Parathyroid adenoma (tissue), 2 donors: ENCODE measurements around the gene WDR43.

Source experiments
- H2AFZ ChIP-seq: fragments of 300-600 bp; sonication (generic); one replicate; pipeline ENCODE4 v1.7.0; 2017; ENCODE audit warnings: antibody characterized with exemption, mild to moderate bottlenecking
- H3K27ac ChIP-seq: fragments of 300-600 bp; sonication (generic); one replicate; pipeline ENCODE4 v1.7.0; 2017
- H3K27me3 ChIP-seq: fragments of 300-600 bp; sonication (generic); one replicate; pipeline ENCODE4 v1.7.0; 2017; ENCODE audit warnings: low read length; ENCODE audit not compliant: control insufficient read depth, insufficient read depth
- H3K36me3 ChIP-seq: fragments of 300-600 bp; sonication (generic); one replicate; pipeline ENCODE4 v1.7.0; 2017; ENCODE audit warnings: low read length; ENCODE audit not compliant: control insufficient read depth, insufficient read depth
- H3K4me1 ChIP-seq: fragments of 300-600 bp; sonication (generic); one replicate; pipeline ENCODE4 v1.7.0; 2017; ENCODE audit warnings: control low read depth
- H3K4me2 ChIP-seq: fragments of 300-600 bp; sonication (generic); one replicate; pipeline ENCODE4 v1.7.0; 2017; ENCODE audit warnings: low read length
- H3K4me3 ChIP-seq: fragments of 300-600 bp; sonication (generic); one replicate; pipeline ENCODE4 v1.7.0; 2017; ENCODE audit warnings: low read depth, low read length
- H3K79me2 ChIP-seq: fragments of 300-600 bp; sonication (generic); one replicate; pipeline ENCODE4 v1.7.0; 2017; ENCODE audit warnings: control low read depth
- H3K9ac ChIP-seq: fragments of 300-600 bp; sonication (generic); one replicate; pipeline ENCODE4 v1.7.0; 2017; ENCODE audit warnings: mild to moderate bottlenecking
- H3K9me3 ChIP-seq: fragments of 300-600 bp; sonication (generic); one replicate; pipeline ENCODE4 v1.7.0; 2017; ENCODE audit warnings: low read length; ENCODE audit not compliant: control insufficient read depth
- CTCF ChIP-seq: fragments of 300-600 bp; sonication (generic); IDR thresholded peaks from one replicate; pipeline ENCODE4 v1.7.0; 2017; ENCODE audit warnings: antibody characterized with exemption, mild to moderate bottlenecking
- donor health status: primary hyperparathyroidism.

Gene WDR43

GRCh38 chr2:28901841-28902240 is 7.4 kb downstream of the WDR43 start:
- H3K27ac ChIP-seq: no peak overlapping the region
- no peak overlapping the region for H2AFZ ChIP-seq
- no peak overlapping the region for H3K4me3 ChIP-seq
- no peaks in the 10 kb centered on the region for H3K36me3 ChIP-seq
- no peaks in the 10 kb centered on the region for H3K9me3 ChIP-seq
- no peaks in the 10 kb centered on the region for H3K27me3 ChIP-seq
- no peak overlapping the region for H3K9ac ChIP-seq
- no peak for TF ChIP-seq CTCF
- no peak overlapping the region for H3K4me2 ChIP-seq
- H3K4me1 ChIP-seq: no peaks in the 10 kb centered on the region
- H3K79me2 ChIP-seq: peaks cover 21% of the 10 kb centered on the region

- Histone ChIP-seq H3K36me3 (no peaks in the 10 kb centered on the region), H3K27me3 (no peaks in the 10 kb centered on the region), H3K9ac (no peak overlapping the region), H3K4me1 (no peaks in the 10 kb centered on the region), H2AFZ (no peak overlapping the region), H3K4me3 (no peak overlapping the region), H3K9me3 (no peaks in the 10 kb centered on the region), H3K79me2 (peaks cover 24% of the 10 kb centered on the region), H3K4me2 (no peak overlapping the region), H3K27ac (no peak overlapping the region)
- no peak for TF ChIP-seq CTCF
These were observed 8.1 kb downstream of the WDR43 start for GRCh38 chr2:28902584-28902983.

- no peaks in the 10 kb centered on the region for H3K9me3 ChIP-seq
- no peaks in the 10 kb centered on the region for H3K4me1 ChIP-seq
- no peak overlapping the region for H3K27ac ChIP-seq
- no peak overlapping the region for H2AFZ ChIP-seq
- no peak overlapping the region for H3K4me3 ChIP-seq
- no peaks in the 10 kb centered on the region for H3K27me3 ChIP-seq
- H3K4me2 ChIP-seq: no peak overlapping the region
- no peak overlapping the region for H3K9ac ChIP-seq
- H3K36me3 ChIP-seq: no peaks in the 10 kb centered on the region
- no peak for TF ChIP-seq CTCF
- peaks cover 26% of the 10 kb centered on the region for H3K79me2 ChIP-seq
These were observed 9.8 kb downstream of the WDR43 start for GRCh38 chr2:28904295-28904694.

- Histone ChIP-seq H3K79me2 (peaks cover 27% of the 10 kb centered on the region), H3K4me2 (no peak overlapping the region), H3K9ac (no peak overlapping the region), H3K27ac (no peak overlapping the region), H3K4me1 (no peaks in the 10 kb centered on the region), H3K9me3 (no peaks in the 10 kb centered on the region), H3K4me3 (no peak overlapping the region), H3K27me3 (no peaks in the 10 kb centered on the region), H2AFZ (no peak overlapping the region), H3K36me3 (no peaks in the 10 kb centered on the region)
- TF ChIP-seq CTCF: no peak
These were observed 10.5 kb downstream of the WDR43 start for GRCh38 chr2:28904802-28905457.

GRCh38 chr2:28905533-28905932 is 11.1 kb downstream of the WDR43 start:
- Histone ChIP-seq H3K9ac (no peak overlapping the region), H3K27me3 (no peaks in the 10 kb centered on the region), H3K79me2 (peaks cover 29% of the 10 kb centered on the region), H3K4me1 (no peaks in the 10 kb centered on the region), H3K4me3 (no peak overlapping the region), H3K4me2 (no peak overlapping the region), H3K27ac (no peak overlapping the region), H3K9me3 (no peaks in the 10 kb centered on the region), H2AFZ (no peak overlapping the region), H3K36me3 (no peaks in the 10 kb centered on the region)
- TF ChIP-seq CTCF: no peak
